HG02981 (cell line): Measurements from ENCODE around the gene SCGB1D1.
"Not testable (repeated sequence)": the region's sequence is repeated elsewhere in the genome, so short reads cannot be mapped to it uniquely, and the experiment has no call there.

Source experiments
- ATAC-seq: cut with Tn5 transposase; IDR thresholded peaks from one replicate; pipeline ENCODE4 v1.9.1; 2021; ENCODE audit warnings: mild to moderate bottlenecking, moderate library complexity; ENCODE audit not compliant: unreplicated experiment

The SCGB1D1 gene

GRCh38 chr11:62157603-62158002 is 32.4 kb upstream of the SCGB1D1 start:
- ATAC-seq: no peak

- no peak for ATAC-seq
Observed at GRCh38 chr11:62166371-62166770, 23.6 kb upstream of the SCGB1D1 start.

- no peak for ATAC-seq
Observed at GRCh38 chr11:62169448-62169847, 20.6 kb upstream of the SCGB1D1 start.

- no peak for ATAC-seq
Observed at GRCh38 chr11:62169935-62170334, 20.1 kb upstream of the SCGB1D1 start.

- ATAC-seq: no peak
Observed at GRCh38 chr11:62171261-62171723, 18.7 kb upstream of the SCGB1D1 start.

- no peak for ATAC-seq
Observed at GRCh38 chr11:62172294-62172693, 17.7 kb upstream of the SCGB1D1 start.

- no peak for ATAC-seq
Observed at GRCh38 chr11:62176766-62177165, 13.2 kb upstream of the SCGB1D1 start.

- no peak for ATAC-seq
Observed at GRCh38 chr11:62179995-62180394, 10.0 kb upstream of the SCGB1D1 start.

- no peak for ATAC-seq
Observed at GRCh38 chr11:62181097-62181496, 8.9 kb upstream of the SCGB1D1 start.

- ATAC-seq: no peak
Observed at GRCh38 chr11:62182147-62182891, 7.7 kb upstream of the SCGB1D1 start.

- ATAC-seq: no peak
Observed at GRCh38 chr11:62186195-62186594, 3.8 kb upstream of the SCGB1D1 start.

- ATAC-seq: no peak
Observed at GRCh38 chr11:62193952-62194351, 3.9 kb downstream of the SCGB1D1 start.

GRCh38 chr11:62195010-62195409 is 5.0 kb downstream of the SCGB1D1 start:
- ATAC-seq: not testable (repeated sequence)

GRCh38 chr11:62195945-62196344 is 5.9 kb downstream of the SCGB1D1 start:
- no peak for ATAC-seq

GRCh38 chr11:62197400-62197799 is 7.4 kb downstream of the SCGB1D1 start:
- ATAC-seq: not testable (repeated sequence)

GRCh38 chr11:62201376-62201775 is 11.4 kb downstream of the SCGB1D1 start:
- ATAC-seq: no peak

- ATAC-seq: no peak
Observed at GRCh38 chr11:62202910-62203309, 12.9 kb downstream of the SCGB1D1 start.

- ATAC-seq: no peak
Observed at GRCh38 chr11:62204430-62204829, 14.4 kb downstream of the SCGB1D1 start.

- ATAC-seq: no peak
Observed at GRCh38 chr11:62205441-62205840, 15.4 kb downstream of the SCGB1D1 start.

GRCh38 chr11:62206276-62207066 is 16.5 kb downstream of the SCGB1D1 start:
- not testable (repeated sequence) for ATAC-seq

- no peak for ATAC-seq
Observed at GRCh38 chr11:62208785-62209144, 18.7 kb downstream of the SCGB1D1 start.

- no peak for ATAC-seq
Observed at GRCh38 chr11:62217191-62217748, 27.3 kb downstream of the SCGB1D1 start.
